Lower leg skin (tissue), 4 donors: Measurements from ENCODE around the gene PANX1. TPM values are rescaled to one million over a fixed set of nuclear protein-coding genes. Genes with fewer than 3 reads are reported as not detected.
A peak's percentile ranks its signal among the peaks of the same experiment; 100 is the strongest.

Source experiments
- DNase-seq, 2 donors: peaks; one replicate each; pipeline ENCODE4 v3.0.0-alpha.2; 2019; ENCODE audit warnings: low spot score in 2 of 2
- H3K4me3 ChIP-seq: fragments of 200-600 bp; sonication (generic); 2 replicates; pipeline ENCODE4 v1.5.1; 2017; ENCODE audit warnings: mild to moderate bottlenecking, low read depth; ENCODE audit not compliant: poor library complexity, severe bottlenecking
- POLR2A ChIP-seq, 2 donors: fragments of 450-650 bp; IDR thresholded peaks; one replicate each; pipeline ENCODE4 v1.6.1; 2016 to 2017; ENCODE audit warnings: antibody characterized with exemption in 2 of 2, mild to moderate bottlenecking in 1 of 2, moderate library complexity in 1 of 2
- WGBS, 2 donors: methylation state at CpG; one replicate each; pipeline ENCODE4 v1.1.5; 2018; 5-methylcytosine and 5-hydroxymethylcytosine counted together
- intact Hi-C: fragments of 100-400 bp; cut with DNase I; formaldehyde crosslinking; loops from one replicate; pipeline ENCODE4 v1.15.0; 2023; ENCODE audit warnings: low total_unique reads
- total RNA-seq, 4 donors: library from RNA; depleted of rRNA; stranded (reverse); fragments of >200 nt; gene quantifications; one replicate each; pipeline ENCODE4 v1.1.0, GENCODE V29; 2016
- TF ChIP-seq, protein P1 (sequence below), 3 donors: fragments of 450-650 bp; IDR thresholded peaks; one replicate each; pipeline ENCODE4 v1.5.1; 2016; ENCODE audit warnings: antibody characterized with exemption in 3 of 3, mild to moderate bottlenecking in 3 of 3, moderate library complexity in 2 of 3

PANX1 gene, protein sequence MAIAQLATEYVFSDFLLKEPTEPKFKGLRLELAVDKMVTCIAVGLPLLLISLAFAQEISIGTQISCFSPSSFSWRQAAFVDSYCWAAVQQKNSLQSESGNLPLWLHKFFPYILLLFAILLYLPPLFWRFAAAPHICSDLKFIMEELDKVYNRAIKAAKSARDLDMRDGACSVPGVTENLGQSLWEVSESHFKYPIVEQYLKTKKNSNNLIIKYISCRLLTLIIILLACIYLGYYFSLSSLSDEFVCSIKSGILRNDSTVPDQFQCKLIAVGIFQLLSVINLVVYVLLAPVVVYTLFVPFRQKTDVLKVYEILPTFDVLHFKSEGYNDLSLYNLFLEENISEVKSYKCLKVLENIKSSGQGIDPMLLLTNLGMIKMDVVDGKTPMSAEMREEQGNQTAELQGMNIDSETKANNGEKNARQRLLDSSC
- total RNA-seq: 10 to 100 TPM; 15.1 to 27.7 (median 21.6) TPM

DNA sequence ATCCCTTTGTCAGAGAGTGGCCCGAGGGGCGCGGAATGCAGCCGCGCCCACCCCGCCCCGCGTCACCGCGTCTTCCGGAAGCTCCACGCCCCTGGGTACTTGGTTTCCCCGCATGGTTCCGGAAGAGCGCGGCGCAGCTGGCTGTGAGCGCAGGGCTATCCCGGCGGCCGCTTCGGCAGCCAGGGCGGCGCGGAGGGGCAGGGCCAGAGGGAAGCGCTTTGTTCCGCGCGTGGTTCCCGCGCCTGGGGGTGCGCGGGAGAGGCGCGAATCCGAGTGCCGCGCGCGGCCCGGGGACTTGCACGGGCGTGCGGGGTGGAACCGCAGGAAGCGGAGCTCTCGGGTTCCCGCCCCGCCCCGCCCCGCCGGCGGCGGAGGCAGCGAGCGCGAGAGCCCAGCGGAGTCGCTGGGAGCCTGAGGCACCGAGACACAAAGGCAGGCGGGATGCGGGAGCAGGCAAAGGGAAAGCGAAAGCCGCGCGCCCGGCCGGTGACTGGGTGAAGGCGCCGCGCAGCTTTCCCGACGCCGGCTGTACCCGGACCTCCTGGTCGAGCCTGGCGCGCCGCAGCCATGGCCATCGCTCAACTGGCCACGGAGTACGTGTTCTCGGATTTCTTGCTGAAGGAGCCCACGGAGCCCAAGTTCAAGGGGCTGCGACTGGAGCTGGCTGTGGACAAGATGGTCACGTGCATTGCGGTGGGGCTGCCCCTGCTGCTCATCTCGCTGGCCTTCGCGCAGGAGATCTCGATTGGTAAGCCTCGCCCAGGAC is at the start of gene PANX1:
Gene PANX1 (plus strand): TSS at position 96 of the 766 bp plus-strand sequence. CDS start 472 bp downstream, at position 568.
- peak within 1 kb of the TSS; percentile 88 for H3K4me3 ChIP-seq
- WGBS, 2 donors: 0% methylated on average over 20 to 45 of the region's 92 CpGs
- intact Hi-C loops: no loop called here
- peak; percentile 53 to 95 for DNase-seq
- no peak for TF ChIP-seq POLR2A (IDR thresholded peaks at IDR 0.05)
- TF ChIP-seq, protein P1, sequence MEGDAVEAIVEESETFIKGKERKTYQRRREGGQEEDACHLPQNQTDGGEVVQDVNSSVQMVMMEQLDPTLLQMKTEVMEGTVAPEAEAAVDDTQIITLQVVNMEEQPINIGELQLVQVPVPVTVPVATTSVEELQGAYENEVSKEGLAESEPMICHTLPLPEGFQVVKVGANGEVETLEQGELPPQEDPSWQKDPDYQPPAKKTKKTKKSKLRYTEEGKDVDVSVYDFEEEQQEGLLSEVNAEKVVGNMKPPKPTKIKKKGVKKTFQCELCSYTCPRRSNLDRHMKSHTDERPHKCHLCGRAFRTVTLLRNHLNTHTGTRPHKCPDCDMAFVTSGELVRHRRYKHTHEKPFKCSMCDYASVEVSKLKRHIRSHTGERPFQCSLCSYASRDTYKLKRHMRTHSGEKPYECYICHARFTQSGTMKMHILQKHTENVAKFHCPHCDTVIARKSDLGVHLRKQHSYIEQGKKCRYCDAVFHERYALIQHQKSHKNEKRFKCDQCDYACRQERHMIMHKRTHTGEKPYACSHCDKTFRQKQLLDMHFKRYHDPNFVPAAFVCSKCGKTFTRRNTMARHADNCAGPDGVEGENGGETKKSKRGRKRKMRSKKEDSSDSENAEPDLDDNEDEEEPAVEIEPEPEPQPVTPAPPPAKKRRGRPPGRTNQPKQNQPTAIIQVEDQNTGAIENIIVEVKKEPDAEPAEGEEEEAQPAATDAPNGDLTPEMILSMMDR (IDR thresholded peaks at IDR 0.05): no peak

DNA sequence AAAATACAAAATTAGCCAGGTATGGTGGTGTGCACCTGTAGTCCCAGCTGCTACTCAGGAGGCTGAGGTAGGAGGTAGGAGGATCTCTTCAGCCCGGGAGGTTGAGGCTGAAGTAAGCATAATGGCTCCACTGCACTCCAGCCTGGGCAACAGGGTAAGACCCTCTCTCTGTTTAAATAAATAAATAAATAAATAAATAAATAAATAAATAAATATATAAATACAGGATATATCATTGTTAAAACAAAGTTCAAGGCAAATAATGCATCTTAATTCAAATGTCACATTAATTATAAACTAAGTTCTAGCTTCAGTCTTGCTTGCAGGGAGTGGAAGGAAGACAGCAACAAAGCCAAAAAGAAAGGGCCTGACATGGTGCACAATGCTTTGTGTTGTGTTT is 44.5 kb upstream of the PANX1 start:
- no peak for TF ChIP-seq POLR2A (IDR thresholded peaks at IDR 0.05)
- TF ChIP-seq, protein P1 (IDR thresholded peaks at IDR 0.05): no peak
- intact Hi-C loops: no loop called here
- WGBS, 2 donors: 85 to 94% methylated on average over 1 of the region's 1 CpG
- no peak overlapping the region for H3K4me3 ChIP-seq
- DNase-seq: no peak

DNA sequence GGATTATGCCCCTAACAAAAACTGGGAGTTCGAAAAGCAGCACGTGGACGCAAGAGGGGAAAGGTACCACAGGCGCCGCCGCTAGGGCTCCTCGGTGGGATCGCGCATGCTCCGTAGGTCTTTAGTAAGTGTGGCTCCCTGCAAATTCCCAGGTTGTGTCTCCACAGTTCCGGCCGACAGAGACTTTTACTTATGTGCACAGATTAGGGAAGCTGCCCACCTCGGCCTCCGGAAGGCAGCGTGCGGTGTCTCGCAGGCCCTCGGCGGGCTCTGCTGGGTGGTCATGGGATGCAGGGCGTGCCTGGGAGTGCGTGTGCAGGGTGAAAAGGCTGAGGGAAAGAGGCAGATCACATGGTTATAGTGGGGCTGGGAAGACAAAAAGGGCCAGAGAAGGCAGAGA is 39.7 kb upstream of the PANX1 start:
- no peak for TF ChIP-seq POLR2A (IDR thresholded peaks at IDR 0.05)
- TF ChIP-seq, protein P1 (IDR thresholded peaks at IDR 0.05): no peak
- DNase-seq: no peak
- intact Hi-C loops: no loop called here
- 86 to 91% methylated on average over 21 of the region's 21 CpGs for WGBS, 2 donors
- H3K4me3 ChIP-seq: no peak overlapping the region

DNA sequence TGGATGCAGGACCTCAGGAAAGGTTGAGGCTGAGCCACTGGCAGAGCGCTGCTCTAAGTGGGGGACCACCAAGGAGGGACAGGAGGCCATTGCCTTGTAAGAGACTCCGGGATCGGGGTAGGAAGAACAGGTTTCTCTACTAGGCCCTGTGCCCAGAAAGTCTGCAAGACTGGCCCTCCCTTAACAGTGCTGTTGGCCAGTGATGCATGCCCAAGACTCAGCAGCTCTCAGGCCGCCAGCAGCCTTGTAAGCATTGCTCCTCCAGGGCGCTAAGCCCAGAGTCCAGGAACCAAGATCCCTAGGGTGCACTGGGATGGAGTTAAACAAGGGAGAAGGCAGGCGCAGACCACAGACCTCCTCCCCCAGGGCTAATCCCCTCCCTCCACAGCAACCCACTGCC is 39.3 kb upstream of the PANX1 start:
- TF ChIP-seq, protein P1 (IDR thresholded peaks at IDR 0.05): no peak
- no peak for TF ChIP-seq POLR2A (IDR thresholded peaks at IDR 0.05)
- intact Hi-C loops: no loop called here
- no peak for DNase-seq
- no peak overlapping the region for H3K4me3 ChIP-seq
- 88% methylated on average over 6 of the region's 6 CpGs for whole genome bisulfite sequencing, 2 donors

DNA sequence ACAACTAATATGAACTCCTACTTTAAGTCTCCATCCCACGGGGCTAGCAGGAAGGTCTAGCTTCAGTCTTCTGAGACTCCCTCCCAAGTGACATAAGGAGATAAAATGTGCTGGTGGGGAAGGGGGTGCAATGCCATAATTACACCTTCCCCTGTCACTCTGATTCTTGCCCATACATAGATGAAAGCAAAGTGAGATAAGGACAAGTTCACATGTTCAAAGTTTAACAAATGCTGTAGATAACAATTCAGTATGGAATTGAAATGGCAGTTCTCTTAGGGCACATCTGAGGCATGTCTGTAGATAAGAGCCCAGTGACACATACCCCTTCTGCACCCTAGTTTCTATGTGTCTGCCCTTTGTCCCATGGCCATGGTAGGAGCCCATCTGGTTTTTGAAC is 38.2 kb upstream of the PANX1 start:
- WGBS, 2 donors: 84 to 97% methylated on average over 1 of the region's 1 CpG
- intact Hi-C loops: no loop called here
- DNase-seq: no peak
- TF ChIP-seq POLR2A (IDR thresholded peaks at IDR 0.05): no peak
- TF ChIP-seq, protein P1 (IDR thresholded peaks at IDR 0.05): no peak
- no peak overlapping the region for H3K4me3 ChIP-seq
